HTR-8/SVneo (cell line): Measurements from ENCODE around the gene HSD17B14.
"Not testable (repeated sequence)": the region's sequence is repeated elsewhere in the genome, so short reads cannot be mapped to it uniquely, and the experiment has no call there.

Source experiments
- DNase-seq: peaks from one replicate; pipeline ENCODE4 v3.0.0; 2011; ENCODE audit warnings: low spot score, mixed read lengths; ENCODE audit not compliant: insufficient read length
- FAIRE-seq: peaks from 2 replicates; lab custom pipeline; 2011; peaks lifted over from hg19 to GRCh38; lab: Jason Lieb, UNC

The HSD17B14 gene

DNA sequence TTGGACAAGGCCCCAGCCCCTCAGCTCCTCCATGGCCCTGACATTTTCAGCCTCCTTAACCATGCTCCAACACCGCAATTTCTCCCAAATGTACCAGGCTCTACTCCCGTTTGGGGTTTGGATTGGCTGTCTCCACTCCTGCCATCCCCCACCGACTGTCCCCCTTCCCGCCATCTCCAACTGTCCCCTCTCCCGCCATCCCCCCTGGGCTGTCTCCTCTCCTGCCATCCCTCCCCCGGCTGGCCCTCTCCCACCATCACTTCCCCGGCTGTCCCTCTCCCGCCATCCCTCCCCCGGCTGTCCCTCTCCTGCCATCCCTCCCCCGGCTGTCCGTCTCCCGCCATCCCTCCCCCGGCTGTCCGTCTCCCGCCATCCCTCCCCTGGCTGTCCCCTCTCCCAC is 30.8 kb downstream of the HSD17B14 start:
- DNase-seq: no peak
- no peak for FAIRE-seq

- DNase-seq: no peak
- FAIRE-seq: no peak
Observed at GRCh38 chr19:48804496-48804895, 31.8 kb downstream of the HSD17B14 start.

DNA sequence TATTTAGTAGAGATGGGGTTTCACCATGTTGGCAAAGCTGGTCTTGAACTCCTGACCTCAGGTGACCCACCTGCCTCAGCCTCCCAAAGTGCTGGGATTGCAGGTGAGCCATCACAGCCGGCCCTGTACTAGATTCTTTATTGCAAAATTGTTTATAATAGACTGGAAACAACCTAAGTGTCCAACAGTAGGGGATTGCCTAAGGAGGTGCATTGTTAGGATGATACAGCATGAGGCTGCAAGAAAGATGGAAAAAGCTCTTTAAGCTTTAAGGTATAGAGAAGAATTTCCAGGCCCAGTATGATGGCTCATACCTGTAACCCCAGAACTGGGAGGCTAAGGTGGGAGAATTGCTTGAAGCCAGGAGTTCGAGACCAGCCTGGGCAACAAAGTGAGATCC is 33.7 kb downstream of the HSD17B14 start:
- DNase-seq (no peak), FAIRE-seq (no peak)

DNA sequence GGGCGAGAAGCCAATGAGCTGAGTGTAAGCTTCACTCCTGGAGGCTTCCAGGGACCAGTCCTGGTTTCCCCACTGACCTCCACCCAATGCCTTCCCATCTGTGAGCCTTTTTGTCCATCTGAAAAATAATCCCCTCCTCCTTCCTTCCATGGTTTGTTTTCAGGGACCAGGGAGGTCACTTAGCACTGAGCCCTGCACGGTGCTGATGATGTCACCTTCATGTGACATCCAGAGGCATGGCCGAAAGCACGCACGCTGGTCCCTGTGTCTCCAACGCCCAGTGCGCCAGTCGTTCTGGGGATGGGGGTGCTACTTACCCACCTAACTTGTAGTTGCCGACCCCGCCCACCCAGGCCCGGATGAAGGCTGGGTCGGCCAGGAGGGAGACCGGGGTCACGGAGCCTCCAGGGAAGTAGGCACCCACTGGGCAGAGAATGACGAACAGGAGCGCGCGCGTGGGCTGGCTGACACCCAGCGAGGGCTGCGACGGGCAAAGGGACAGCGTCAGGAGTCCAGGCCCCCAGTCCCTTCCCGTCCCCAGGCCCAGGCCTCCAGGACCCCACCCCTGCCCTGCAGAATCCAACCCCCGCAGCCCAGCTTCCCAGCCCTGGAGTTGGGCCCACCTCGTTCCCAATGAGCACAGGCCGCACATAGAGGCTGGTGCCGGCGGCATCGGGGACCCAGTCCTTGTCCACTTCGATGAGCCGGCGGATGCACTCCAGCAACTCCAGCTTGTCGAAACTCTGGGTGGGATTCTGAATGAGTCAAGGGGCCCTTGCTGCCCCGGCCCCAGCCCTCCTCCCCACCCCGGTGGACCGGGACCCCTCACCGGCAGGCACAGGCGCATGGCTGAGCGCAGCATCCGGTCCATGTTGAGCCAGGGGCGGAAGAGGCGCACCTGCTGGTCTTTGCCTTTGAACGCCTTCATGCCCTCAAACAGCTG is 36.7 kb downstream of the HSD17B14 start:
- FAIRE-seq (no peak), DNase-seq (no peak)

- peak; percentile 66 for DNase-seq
- FAIRE-seq: no peak
Observed at GRCh38 chr19:48798937-48799336, 37.4 kb downstream of the HSD17B14 start.

GRCh38 chr19:48797103-48797502 is 39.2 kb downstream of the HSD17B14 start:
- DNase-seq (no peak), FAIRE-seq (no peak)

GRCh38 chr19:48796298-48797083 is 39.8 kb downstream of the HSD17B14 start:
- DNase-seq: no peak
- no peak for FAIRE-seq

- no peak for DNase-seq
- no peak for FAIRE-seq
Observed at GRCh38 chr19:48795685-48796070, 40.6 kb downstream of the HSD17B14 start.

- peak; percentile 96 for FAIRE-seq
- peak; percentile 89 for DNase-seq
Observed at GRCh38 chr19:48795055-48795684, 41.1 kb downstream of the HSD17B14 start.

DNA sequence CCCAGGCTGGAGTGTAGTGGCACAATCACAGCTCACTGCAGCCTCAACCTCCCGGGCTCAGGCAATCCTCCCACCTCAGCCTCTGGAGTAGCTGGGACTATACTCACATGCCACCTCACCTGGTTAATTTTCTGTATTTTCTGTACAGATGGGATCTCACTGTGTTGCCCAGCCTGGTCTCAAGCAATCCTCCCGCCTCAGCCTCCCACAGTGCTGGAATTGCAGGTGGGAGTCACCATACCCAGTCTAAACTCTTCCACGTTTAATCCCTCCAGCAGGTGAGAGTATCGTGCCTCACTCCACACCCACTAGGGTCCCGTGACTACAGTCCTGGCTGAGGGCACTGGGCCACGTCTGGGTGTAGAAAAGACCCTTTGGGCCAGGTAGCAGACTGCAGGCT is 42.0 kb downstream of the HSD17B14 start:
- FAIRE-seq (no peak), DNase-seq (no peak)

- DNase-seq (no peak), FAIRE-seq (no peak)
Observed at GRCh38 chr19:48793271-48793670, 43.0 kb downstream of the HSD17B14 start.

DNA sequence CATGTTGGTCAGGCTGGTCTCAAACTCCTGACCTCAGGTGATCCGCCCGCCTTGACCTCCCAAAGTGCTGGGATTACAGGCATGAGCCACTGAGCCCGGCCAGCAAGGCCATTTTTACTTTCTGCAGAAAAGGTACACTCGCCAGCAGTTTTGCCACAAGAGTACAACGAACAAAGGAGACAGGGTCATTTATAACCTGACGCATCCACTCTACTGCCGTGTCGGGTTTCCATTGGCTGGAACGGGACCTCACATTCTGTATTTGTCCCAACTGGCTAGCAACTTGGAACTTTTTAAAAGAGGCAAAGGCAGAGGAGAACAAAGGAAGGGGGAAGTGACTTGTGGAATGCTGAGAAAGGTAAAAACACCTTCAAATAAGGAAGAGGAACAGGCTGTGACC is 49.0 kb downstream of the HSD17B14 start:
- not testable (repeated sequence) for DNase-seq, FAIRE-seq

DNA sequence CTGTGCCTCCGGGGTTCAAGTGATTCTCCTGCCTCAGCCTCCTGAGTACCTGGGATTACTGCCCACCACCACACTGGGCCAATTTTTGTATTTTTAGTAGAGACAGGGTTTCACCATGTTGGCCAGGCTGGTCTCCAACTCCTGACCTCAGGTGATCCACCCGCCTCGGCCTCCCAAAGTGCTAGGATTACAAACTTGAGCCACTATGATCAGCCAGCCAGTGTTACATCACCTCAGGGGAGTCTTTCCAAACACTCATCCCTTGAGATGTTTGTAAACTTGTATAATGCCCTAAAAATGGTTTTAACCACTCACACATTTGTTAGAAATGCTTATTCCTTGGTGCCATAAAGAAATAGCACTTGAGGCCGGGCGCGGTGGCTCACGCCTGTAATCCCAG is 49.9 kb downstream of the HSD17B14 start:
- DNase-seq, FAIRE-seq: not testable (repeated sequence)

DNA sequence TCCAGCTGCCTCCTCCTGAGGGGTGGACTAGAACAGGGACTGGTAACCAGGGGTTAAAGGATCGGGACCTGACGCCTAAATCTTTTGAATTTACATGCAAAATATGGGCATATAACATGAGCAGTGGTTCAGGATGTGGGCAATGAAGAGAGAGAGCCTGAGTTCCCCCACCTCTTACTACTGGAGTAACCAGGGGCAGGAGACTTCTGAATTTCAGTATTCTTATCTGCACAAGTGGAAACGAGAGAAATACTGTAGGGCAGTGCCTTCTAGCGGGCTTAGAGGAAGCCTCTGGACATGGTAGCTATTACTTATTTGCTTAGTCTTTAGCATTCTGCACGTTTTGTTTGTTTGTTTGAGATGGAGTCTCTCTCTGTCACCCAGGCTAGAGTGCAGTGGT is 51.8 kb downstream of the HSD17B14 start:
- no peak for DNase-seq
- no peak for FAIRE-seq

GRCh38 chr19:48780631-48781391 is 55.5 kb downstream of the HSD17B14 start:
- FAIRE-seq (peak; percentile 20), DNase-seq (no peak)

DNA sequence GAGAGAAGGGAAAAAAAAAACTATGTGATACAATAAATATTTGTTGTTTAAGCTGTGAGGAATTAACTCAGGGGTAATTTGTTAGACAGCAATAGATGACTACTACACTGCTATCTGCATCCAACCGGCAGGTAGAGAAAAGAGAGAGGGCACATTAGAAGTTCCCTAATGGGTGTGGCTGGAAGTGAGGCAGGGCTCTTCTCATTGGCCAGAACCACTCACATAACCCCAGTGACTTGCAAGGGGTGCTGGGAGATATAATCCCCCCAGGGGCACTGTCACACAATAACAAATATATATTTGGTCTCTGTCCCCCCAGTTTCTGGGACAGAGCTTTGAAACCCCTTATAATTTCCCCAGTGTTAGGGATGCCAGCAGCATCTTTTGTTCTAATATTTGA is 56.7 kb downstream of the HSD17B14 start:
- DNase-seq (no peak), FAIRE-seq (no peak)

- DNase-seq (no peak), FAIRE-seq (no peak)
Observed at GRCh38 chr19:48777720-48778119, 58.6 kb downstream of the HSD17B14 start.

DNA sequence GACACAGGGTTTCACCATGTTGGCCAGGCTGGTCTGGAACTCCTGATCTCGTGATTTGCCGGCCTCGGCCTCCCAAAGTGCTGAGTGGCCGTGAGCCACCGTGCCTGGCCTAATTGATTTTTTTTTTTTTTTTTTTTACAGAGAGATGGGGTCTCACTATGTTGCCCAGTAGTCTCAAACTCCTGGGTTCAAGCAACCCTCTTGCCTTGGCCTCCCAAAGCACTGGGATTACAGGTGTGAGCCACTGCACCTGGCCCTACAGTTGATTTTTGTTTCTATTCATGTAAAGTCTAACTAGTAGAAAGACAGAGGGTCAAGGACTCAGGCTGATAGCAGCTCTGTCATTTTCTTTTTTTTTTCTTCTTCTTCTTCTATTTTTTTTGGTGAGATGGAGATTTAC is 59.2 kb downstream of the HSD17B14 start:
- DNase-seq (no peak), FAIRE-seq (no peak)

DNA sequence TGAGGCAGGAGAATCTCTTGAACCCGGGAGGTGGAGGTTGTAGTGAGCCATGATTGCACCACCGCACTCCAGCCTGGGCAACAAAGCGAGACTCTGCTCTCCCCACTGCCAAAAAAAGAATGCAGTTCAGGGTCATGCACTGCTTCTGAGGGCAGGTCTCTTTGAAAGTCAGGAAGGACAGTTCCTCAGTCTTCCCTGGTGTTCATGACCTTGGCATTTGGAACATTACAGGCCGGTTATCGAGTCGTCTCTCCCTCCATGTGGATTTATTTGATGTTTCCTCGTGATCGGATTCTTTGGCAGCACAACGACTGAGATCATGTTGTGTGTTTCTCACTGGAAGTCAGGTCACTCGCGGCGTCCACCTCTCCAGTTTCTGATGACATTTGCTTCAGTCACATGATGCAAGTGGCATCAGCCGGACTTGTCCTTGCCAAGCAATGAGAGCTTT is 63.8 kb downstream of the HSD17B14 start:
- DNase-seq (no peak), FAIRE-seq (no peak)
